Parathyroid adenoma (tissue), 2 donors: ENCODE measurements around the gene TMEM213.

Experiments used
- H2AFZ ChIP-seq: fragments of 300-600 bp; sonication (generic); one replicate; pipeline ENCODE4 v1.7.0; 2017; ENCODE audit warnings: antibody characterized with exemption, mild to moderate bottlenecking
- H3K27ac ChIP-seq: fragments of 300-600 bp; sonication (generic); one replicate; pipeline ENCODE4 v1.7.0; 2017
- H3K27me3 ChIP-seq: fragments of 300-600 bp; sonication (generic); one replicate; pipeline ENCODE4 v1.7.0; 2017; ENCODE audit warnings: low read length; ENCODE audit not compliant: control insufficient read depth, insufficient read depth
- H3K36me3 ChIP-seq: fragments of 300-600 bp; sonication (generic); one replicate; pipeline ENCODE4 v1.7.0; 2017; ENCODE audit warnings: low read length; ENCODE audit not compliant: control insufficient read depth, insufficient read depth
- H3K4me1 ChIP-seq: fragments of 300-600 bp; sonication (generic); one replicate; pipeline ENCODE4 v1.7.0; 2017; ENCODE audit warnings: control low read depth
- H3K4me2 ChIP-seq: fragments of 300-600 bp; sonication (generic); one replicate; pipeline ENCODE4 v1.7.0; 2017; ENCODE audit warnings: low read length
- H3K4me3 ChIP-seq: fragments of 300-600 bp; sonication (generic); one replicate; pipeline ENCODE4 v1.7.0; 2017; ENCODE audit warnings: low read depth, low read length
- H3K79me2 ChIP-seq: fragments of 300-600 bp; sonication (generic); one replicate; pipeline ENCODE4 v1.7.0; 2017; ENCODE audit warnings: control low read depth
- H3K9ac ChIP-seq: fragments of 300-600 bp; sonication (generic); one replicate; pipeline ENCODE4 v1.7.0; 2017; ENCODE audit warnings: mild to moderate bottlenecking
- H3K9me3 ChIP-seq: fragments of 300-600 bp; sonication (generic); one replicate; pipeline ENCODE4 v1.7.0; 2017; ENCODE audit warnings: low read length; ENCODE audit not compliant: control insufficient read depth
- TF ChIP-seq, protein P1 (sequence below): fragments of 300-600 bp; sonication (generic); IDR thresholded peaks from one replicate; pipeline ENCODE4 v1.7.0; 2017; ENCODE audit warnings: antibody characterized with exemption, mild to moderate bottlenecking
- donor health status: primary hyperparathyroidism.

TMEM213 gene, protein sequence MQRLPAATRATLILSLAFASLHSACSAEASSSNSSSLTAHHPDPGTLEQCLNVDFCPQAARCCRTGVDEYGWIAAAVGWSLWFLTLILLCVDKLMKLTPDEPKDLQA

GRCh38 chr7:138797715-138798320 lies at the start of gene TMEM213, which contains the start of gene ATP6V0A4:
TMEM213 (plus strand) TSS chr7:138797994; CDS start chr7:138798105, 111 bp downstream.
ATP6V0A4 (minus strand) TSS chr7:138798196; CDS start chr7:138771247, 26,949 bp downstream.
- no peak within 1 kb of the TSS for H3K27ac ChIP-seq
- TF ChIP-seq, protein P1, sequence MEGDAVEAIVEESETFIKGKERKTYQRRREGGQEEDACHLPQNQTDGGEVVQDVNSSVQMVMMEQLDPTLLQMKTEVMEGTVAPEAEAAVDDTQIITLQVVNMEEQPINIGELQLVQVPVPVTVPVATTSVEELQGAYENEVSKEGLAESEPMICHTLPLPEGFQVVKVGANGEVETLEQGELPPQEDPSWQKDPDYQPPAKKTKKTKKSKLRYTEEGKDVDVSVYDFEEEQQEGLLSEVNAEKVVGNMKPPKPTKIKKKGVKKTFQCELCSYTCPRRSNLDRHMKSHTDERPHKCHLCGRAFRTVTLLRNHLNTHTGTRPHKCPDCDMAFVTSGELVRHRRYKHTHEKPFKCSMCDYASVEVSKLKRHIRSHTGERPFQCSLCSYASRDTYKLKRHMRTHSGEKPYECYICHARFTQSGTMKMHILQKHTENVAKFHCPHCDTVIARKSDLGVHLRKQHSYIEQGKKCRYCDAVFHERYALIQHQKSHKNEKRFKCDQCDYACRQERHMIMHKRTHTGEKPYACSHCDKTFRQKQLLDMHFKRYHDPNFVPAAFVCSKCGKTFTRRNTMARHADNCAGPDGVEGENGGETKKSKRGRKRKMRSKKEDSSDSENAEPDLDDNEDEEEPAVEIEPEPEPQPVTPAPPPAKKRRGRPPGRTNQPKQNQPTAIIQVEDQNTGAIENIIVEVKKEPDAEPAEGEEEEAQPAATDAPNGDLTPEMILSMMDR = peak; percentile 16
- peak within 1 kb of the TSS; percentile 59 for H2AFZ ChIP-seq

GRCh38 chr7:138748666-138749065 lies 49.1 kb upstream of the TMEM213 start:
- Histone ChIP-seq H3K4me3 (no peak overlapping the region), H3K27me3 (no peaks in the 10 kb centered on the region), H3K36me3 (no peaks in the 10 kb centered on the region), H2AFZ (peak overlapping the region; percentile 70), H3K4me2 (peak overlapping the region; percentile 10), H3K27ac (peak overlapping the region; percentile 94), H3K9me3 (no peaks in the 10 kb centered on the region), H3K9ac (no peak overlapping the region), H3K4me1 (peaks cover 46% of the 10 kb centered on the region), H3K79me2 (no peaks in the 10 kb centered on the region)
- TF ChIP-seq, protein P1 = no peak

More at GRCh38 chr7:138797715-138798320, at the start of gene TMEM213, which contains the start of gene ATP6V0A4:
- Histone ChIP-seq H3K36me3 (no peaks in the 10 kb centered on the region), H3K4me3 (no peak within 1 kb of the TSS), H3K9ac (no peak within 1 kb of the TSS), H3K4me1 (peaks cover 7% of the 10 kb centered on the region), H3K27me3 (no peaks in the 10 kb centered on the region), H3K9me3 (no peaks in the 10 kb centered on the region), H3K4me2 (no peak within 1 kb of the TSS), H3K79me2 (no peaks in the 10 kb centered on the region)

DNA sequence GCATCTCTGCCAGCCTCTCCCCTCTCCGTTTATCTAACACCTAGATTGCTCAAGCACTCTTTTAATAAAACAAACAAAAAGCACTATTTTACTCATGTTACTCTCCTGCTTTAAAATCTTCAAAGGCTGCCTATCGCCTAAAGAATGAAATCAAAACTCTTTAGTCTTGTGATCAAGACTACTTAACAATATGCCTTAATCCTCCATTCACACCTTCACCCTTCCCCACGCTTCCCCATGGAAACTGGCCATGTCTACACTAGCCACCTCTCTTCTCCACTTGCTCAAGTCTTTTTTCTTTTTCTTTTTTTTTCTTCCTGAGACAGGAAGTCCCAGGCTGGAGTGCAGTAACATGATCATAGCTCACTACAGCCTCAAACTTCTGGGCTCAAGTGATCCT lies 47.8 kb upstream of the TMEM213 start:
- Histone ChIP-seq H3K9me3 (no peaks in the 10 kb centered on the region), H3K79me2 (no peaks in the 10 kb centered on the region), H2AFZ (peak overlapping the region; percentile 70), H3K27me3 (no peaks in the 10 kb centered on the region), H3K36me3 (no peaks in the 10 kb centered on the region), H3K4me2 (no peak overlapping the region), H3K27ac (peak overlapping the region; percentile 94), H3K4me3 (no peak overlapping the region), H3K9ac (no peak overlapping the region), H3K4me1 (peaks cover 51% of the 10 kb centered on the region)
- TF ChIP-seq, protein P1 = no peak

GRCh38 chr7:138750473-138750872 lies 47.3 kb upstream of the TMEM213 start:
- no peak overlapping the region for H3K9ac ChIP-seq
- peak overlapping the region; percentile 70 for H2AFZ ChIP-seq
- H3K4me3 ChIP-seq = no peak overlapping the region
- no peaks in the 10 kb centered on the region for H3K36me3 ChIP-seq
- H3K4me1 ChIP-seq = peaks cover 56% of the 10 kb centered on the region
- no peaks in the 10 kb centered on the region for H3K27me3 ChIP-seq
- no peak overlapping the region for H3K4me2 ChIP-seq
- peak overlapping the region; percentile 94 for H3K27ac ChIP-seq
- TF ChIP-seq, protein P1 = no peak
- H3K9me3 ChIP-seq = no peaks in the 10 kb centered on the region
- H3K79me2 ChIP-seq = no peaks in the 10 kb centered on the region
